H1 (cell line): Measurements from ENCODE around the gene PAQR5. TPM values are rescaled to one million over a fixed set of nuclear protein-coding genes. Genes with fewer than 3 reads are reported as not detected.

ENCODE experiments used
- CHD1 ChIP-seq: IDR thresholded peaks from 2 replicates; pipeline ENCODE4 v1.6.1; 2012; ENCODE audit warnings: low read depth, low read length, improper control_type of control experiment
- polyA plus RNA-seq, 7 experiments: library from polyadenylated mRNA; depleted of rRNA in 3 of 7; stranded (reverse) in 5 of 7; unstranded in 2 of 7; fragments of >200 nt in 5 of 7; fragments of 200-250 nt in 2 of 7; gene quantifications; 1 replicate in 5 of 7; 2 replicates in 1 of 7; 4 replicates in 1 of 7; pipeline versions ENCODE4 v1.2.1 to v1.2.3, GENCODE V29; 2011 to 2013; ENCODE audit warnings: missing spikeins in 2 of 7, mixed read lengths in 2 of 7
- total RNA-seq: library from RNA; stranded (reverse); fragmentation: NEBNext Ultra II Directional; extraction: Animal tissue kit (Norgen Biotek cat#: 25700); gene quantifications from 2 replicates; pipeline ENCODE4 v1.2.1, GENCODE V29; 2021

Gene PAQR5
- total and polyA plus RNA-seq, 2 of the 8 experiments (the other 6 are each of a cell fraction or from before 2014, with no cell fraction given): 8.7 to 18.1 TPM

GRCh38 chr15:69288011-69288410, 10.7 kb upstream of the PAQR5 start (continued):
- no peak for TF ChIP-seq CHD1
